Measurements from ENCODE around the gene SLC8A1.

The SLC8A1 gene

GRCh38 chr2:40361478-40361877, 90.4 kb downstream of the SLC8A1 start:
- Histone ChIP-seq H3K9ac (ENCODE audit: low read depth in 1 of 2, low read length in 2 of 2) (no peak overlapping the region), H3K4me3 (ENCODE audit: low read depth in 1 of 2, low read length in 2 of 2) (no peak overlapping the region), H3K36me3 (ENCODE audit: control insufficient read depth in 1 of 2, insufficient read depth in 2 of 2, low read length in 2 of 2) (no peaks in the 10 kb centered on the region), H3K9me3 (ENCODE audit: control insufficient read depth in 1 of 2, low read length in 2 of 2) (no peaks in the 10 kb centered on the region), H3K27me3 (ENCODE audit: control insufficient read depth in 1 of 2, insufficient read depth in 2 of 2, low read length in 2 of 2) (no peaks in the 10 kb centered on the region), H3K4me1 (ENCODE audit: control insufficient read depth in 1 of 2, insufficient read depth in 2 of 2, low read length in 2 of 2) (no peaks in the 10 kb centered on the region), H3K27ac (ENCODE audit: low read depth, low read length) (no peak overlapping the region)

GRCh38 chr2:40360652-40361051, 91.2 kb downstream of the SLC8A1 start:
- Histone ChIP-seq H3K27ac (ENCODE audit: low read depth, low read length) (no peak overlapping the region), H3K27me3 (ENCODE audit: control insufficient read depth in 1 of 2, insufficient read depth in 2 of 2, low read length in 2 of 2) (no peaks in the 10 kb centered on the region), H3K9ac (ENCODE audit: low read depth in 1 of 2, low read length in 2 of 2) (no peak overlapping the region), H3K9me3 (ENCODE audit: control insufficient read depth in 1 of 2, low read length in 2 of 2) (no peaks in the 10 kb centered on the region), H3K4me3 (ENCODE audit: low read depth in 1 of 2, low read length in 2 of 2) (no peak overlapping the region), H3K4me1 (ENCODE audit: control insufficient read depth in 1 of 2, insufficient read depth in 2 of 2, low read length in 2 of 2) (no peaks in the 10 kb centered on the region), H3K36me3 (ENCODE audit: control insufficient read depth in 1 of 2, insufficient read depth in 2 of 2, low read length in 2 of 2) (no peaks in the 10 kb centered on the region)

- Histone ChIP-seq H3K27me3 (ENCODE audit: control insufficient read depth in 1 of 2, insufficient read depth in 2 of 2, low read length in 2 of 2) (no peaks in the 10 kb centered on the region), H3K36me3 (ENCODE audit: control insufficient read depth in 1 of 2, insufficient read depth in 2 of 2, low read length in 2 of 2) (no peaks in the 10 kb centered on the region), H3K9me3 (ENCODE audit: control insufficient read depth in 1 of 2, low read length in 2 of 2) (no peaks in the 10 kb centered on the region), H3K4me1 (ENCODE audit: control insufficient read depth in 1 of 2, insufficient read depth in 2 of 2, low read length in 2 of 2) (no peaks in the 10 kb centered on the region), H3K9ac (ENCODE audit: low read depth in 1 of 2, low read length in 2 of 2) (no peak overlapping the region), H3K27ac (ENCODE audit: low read depth, low read length) (no peak overlapping the region), H3K4me3 (ENCODE audit: low read depth in 1 of 2, low read length in 2 of 2) (no peak overlapping the region)
Measured at GRCh38 chr2:40359811-40360210, 92.1 kb downstream of the SLC8A1 start.

- H3K36me3 ChIP-seq (ENCODE audit: control insufficient read depth in 1 of 2, insufficient read depth in 2 of 2, low read length in 2 of 2), result no peaks in the 10 kb centered on the region
- no peak overlapping the region for H3K27ac ChIP-seq (ENCODE audit: low read depth, low read length)
- H3K9me3 ChIP-seq (ENCODE audit: control insufficient read depth in 1 of 2, low read length in 2 of 2), result no peaks in the 10 kb centered on the region
- H3K27me3 ChIP-seq (ENCODE audit: control insufficient read depth in 1 of 2, insufficient read depth in 2 of 2, low read length in 2 of 2), result no peaks in the 10 kb centered on the region
- no peak overlapping the region for H3K4me3 ChIP-seq (ENCODE audit: low read depth in 1 of 2, low read length in 2 of 2)
- no peaks in the 10 kb centered on the region for H3K4me1 ChIP-seq (ENCODE audit: control insufficient read depth in 1 of 2, insufficient read depth in 2 of 2, low read length in 2 of 2)
- H3K9ac ChIP-seq (ENCODE audit: low read depth in 1 of 2, low read length in 2 of 2), result no peak overlapping the region
Measured at GRCh38 chr2:40358783-40359182, 93.1 kb downstream of the SLC8A1 start.

GRCh38 chr2:40357667-40358066, 94.2 kb downstream of the SLC8A1 start:
- no peak overlapping the region for H3K27ac ChIP-seq (ENCODE audit: low read depth, low read length)
- no peaks in the 10 kb centered on the region for H3K36me3 ChIP-seq (ENCODE audit: control insufficient read depth in 1 of 2, insufficient read depth in 2 of 2, low read length in 2 of 2)
- no peak overlapping the region for H3K4me3 ChIP-seq (ENCODE audit: low read depth in 1 of 2, low read length in 2 of 2)
- H3K9ac ChIP-seq (ENCODE audit: low read depth in 1 of 2, low read length in 2 of 2), result no peak overlapping the region
- H3K4me1 ChIP-seq (ENCODE audit: control insufficient read depth in 1 of 2, insufficient read depth in 2 of 2, low read length in 2 of 2), result no peaks in the 10 kb centered on the region
- H3K9me3 ChIP-seq (ENCODE audit: control insufficient read depth in 1 of 2, low read length in 2 of 2), result no peaks in the 10 kb centered on the region
- H3K27me3 ChIP-seq (ENCODE audit: control insufficient read depth in 1 of 2, insufficient read depth in 2 of 2, low read length in 2 of 2), result no peaks in the 10 kb centered on the region

GRCh38 chr2:40355451-40355850, 96.4 kb downstream of the SLC8A1 start:
- H3K36me3 ChIP-seq (ENCODE audit: control insufficient read depth in 1 of 2, insufficient read depth in 2 of 2, low read length in 2 of 2), result no peaks in the 10 kb centered on the region
- H3K27ac ChIP-seq (ENCODE audit: low read depth, low read length), result no peak overlapping the region
- no peaks in the 10 kb centered on the region for H3K4me1 ChIP-seq (ENCODE audit: control insufficient read depth in 1 of 2, insufficient read depth in 2 of 2, low read length in 2 of 2)

GRCh38 chr2:40353231-40353630, 98.7 kb downstream of the SLC8A1 start:
- Histone ChIP-seq H3K4me3 (ENCODE audit: low read depth in 1 of 2, low read length in 2 of 2) (no peak overlapping the region), H3K36me3 (ENCODE audit: control insufficient read depth in 1 of 2, insufficient read depth in 2 of 2, low read length in 2 of 2) (no peaks in the 10 kb centered on the region), H3K9ac (ENCODE audit: low read depth in 1 of 2, low read length in 2 of 2) (no peak overlapping the region), H3K27me3 (ENCODE audit: control insufficient read depth in 1 of 2, insufficient read depth in 2 of 2, low read length in 2 of 2) (no peaks in the 10 kb centered on the region), H3K9me3 (ENCODE audit: control insufficient read depth in 1 of 2, low read length in 2 of 2) (no peaks in the 10 kb centered on the region), H3K4me1 (ENCODE audit: control insufficient read depth in 1 of 2, insufficient read depth in 2 of 2, low read length in 2 of 2) (no peaks in the 10 kb centered on the region), H3K27ac (ENCODE audit: low read depth, low read length) (no peak overlapping the region)

More at GRCh38 chr2:40355451-40355850, 96.4 kb downstream of the SLC8A1 start:
- no peak overlapping the region for H3K4me3 ChIP-seq (ENCODE audit: low read depth in 1 of 2, low read length in 2 of 2)
- no peaks in the 10 kb centered on the region for H3K9me3 ChIP-seq (ENCODE audit: control insufficient read depth in 1 of 2, low read length in 2 of 2)
- no peaks in the 10 kb centered on the region for H3K27me3 ChIP-seq (ENCODE audit: control insufficient read depth in 1 of 2, insufficient read depth in 2 of 2, low read length in 2 of 2)
- H3K9ac ChIP-seq (ENCODE audit: low read depth in 1 of 2, low read length in 2 of 2), result no peak overlapping the region

GRCh38 chr2:40352703-40353099, 99.2 kb downstream of the SLC8A1 start:
- no peaks in the 10 kb centered on the region for H3K27me3 ChIP-seq (ENCODE audit: control insufficient read depth in 1 of 2, insufficient read depth in 2 of 2, low read length in 2 of 2)
- H3K9me3 ChIP-seq (ENCODE audit: control insufficient read depth in 1 of 2, low read length in 2 of 2), result no peaks in the 10 kb centered on the region
- no peak overlapping the region for H3K27ac ChIP-seq (ENCODE audit: low read depth, low read length)
- no peaks in the 10 kb centered on the region for H3K4me1 ChIP-seq (ENCODE audit: control insufficient read depth in 1 of 2, insufficient read depth in 2 of 2, low read length in 2 of 2)
- H3K36me3 ChIP-seq (ENCODE audit: control insufficient read depth in 1 of 2, insufficient read depth in 2 of 2, low read length in 2 of 2), result no peaks in the 10 kb centered on the region
- no peak overlapping the region for H3K9ac ChIP-seq (ENCODE audit: low read depth in 1 of 2, low read length in 2 of 2)
- no peak overlapping the region for H3K4me3 ChIP-seq (ENCODE audit: low read depth in 1 of 2, low read length in 2 of 2)

GRCh38 chr2:40352041-40352702, 99.7 kb downstream of the SLC8A1 start:
- Histone ChIP-seq H3K27me3 (ENCODE audit: control insufficient read depth in 1 of 2, insufficient read depth in 2 of 2, low read length in 2 of 2) (no peaks in the 10 kb centered on the region), H3K9me3 (ENCODE audit: control insufficient read depth in 1 of 2, low read length in 2 of 2) (no peaks in the 10 kb centered on the region), H3K36me3 (ENCODE audit: control insufficient read depth in 1 of 2, insufficient read depth in 2 of 2, low read length in 2 of 2) (no peaks in the 10 kb centered on the region), H3K9ac (ENCODE audit: low read depth in 1 of 2, low read length in 2 of 2) (no peak overlapping the region), H3K4me3 (ENCODE audit: low read depth in 1 of 2, low read length in 2 of 2) (no peak overlapping the region), H3K4me1 (ENCODE audit: control insufficient read depth in 1 of 2, insufficient read depth in 2 of 2, low read length in 2 of 2) (peaks cover 0 to 2% of the 10 kb centered on the region in 2 donors), H3K27ac (ENCODE audit: low read depth, low read length) (no peak overlapping the region)

GRCh38 chr2:40348665-40349064, 103.2 kb downstream of the SLC8A1 start:
- no peak overlapping the region for H3K4me3 ChIP-seq (ENCODE audit: low read depth in 1 of 2, low read length in 2 of 2)
- H3K27me3 ChIP-seq (ENCODE audit: control insufficient read depth in 1 of 2, insufficient read depth in 2 of 2, low read length in 2 of 2), result no peaks in the 10 kb centered on the region
- H3K27ac ChIP-seq (ENCODE audit: low read depth, low read length), result no peak overlapping the region
- peaks cover 2 to 4% of the 10 kb centered on the region in 2 donors for H3K4me1 ChIP-seq (ENCODE audit: control insufficient read depth in 1 of 2, insufficient read depth in 2 of 2, low read length in 2 of 2)
- no peak overlapping the region for H3K9ac ChIP-seq (ENCODE audit: low read depth in 1 of 2, low read length in 2 of 2)
- no peaks in the 10 kb centered on the region for H3K9me3 ChIP-seq (ENCODE audit: control insufficient read depth in 1 of 2, low read length in 2 of 2)
- H3K36me3 ChIP-seq (ENCODE audit: control insufficient read depth in 1 of 2, insufficient read depth in 2 of 2, low read length in 2 of 2), result no peaks in the 10 kb centered on the region

- H3K36me3 ChIP-seq (ENCODE audit: control insufficient read depth in 1 of 2, insufficient read depth in 2 of 2, low read length in 2 of 2), result no peaks in the 10 kb centered on the region
- no peaks in the 10 kb centered on the region for H3K27me3 ChIP-seq (ENCODE audit: control insufficient read depth in 1 of 2, insufficient read depth in 2 of 2, low read length in 2 of 2)
- H3K4me1 ChIP-seq (ENCODE audit: control insufficient read depth in 1 of 2, insufficient read depth in 2 of 2, low read length in 2 of 2), result peaks cover 2 to 4% of the 10 kb centered on the region in 2 donors
- no peaks in the 10 kb centered on the region for H3K9me3 ChIP-seq (ENCODE audit: control insufficient read depth in 1 of 2, low read length in 2 of 2)
- no peak overlapping the region for H3K9ac ChIP-seq (ENCODE audit: low read depth in 1 of 2, low read length in 2 of 2)
- no peak overlapping the region for H3K27ac ChIP-seq (ENCODE audit: low read depth, low read length)
- H3K4me3 ChIP-seq (ENCODE audit: low read depth in 1 of 2, low read length in 2 of 2), result no peak overlapping the region
Measured at GRCh38 chr2:40348038-40348437, 103.9 kb downstream of the SLC8A1 start.

Measured in duodenal mucosa (tissue), 2 donors.